Activated CD8-positive, alpha-beta memory T cell treated with anti-CD3 and anti-CD28 coated beads for 36 hours (primary cell): ENCODE results near the gene FCRL6. TPM values are rescaled to one million over a fixed set of nuclear protein-coding genes. Genes with fewer than 3 reads are reported as not detected.

Source experiments
- CTCF ChIA-PET: fragments of 350-600 bp; sonication (Branson Sonifier 250); formaldehyde crosslinking; loops from one replicate; lab custom pipeline; 2021; ENCODE audit warnings: antibody characterized with exemption; lab: Charles Lee
- POLR2A ChIA-PET: fragments of 350-600 bp; sonication (Branson Sonifier 250); formaldehyde crosslinking; loops from one replicate; lab custom pipeline; 2021; ENCODE audit warnings: antibody characterized with exemption; lab: Charles Lee
- total RNA-seq, 2 experiments: library from RNA; stranded (reverse); gene quantifications; one replicate each; pipeline ENCODE4 v1.2.3, GENCODE V29; 2021

The FCRL6 gene
- total RNA-seq, 2 experiments from 2014 or later = 0.21 to 0.40 TPM

- POLR2A ChIA-PET = no interaction called here
- CTCF ChIA-PET = interaction anchor here (3.3 kb wide), 1 partner anchor 61 kb away, joined by 10 read pairs; no protein-coding TSS in a partner anchor
Observed at GRCh38 chr1:159828581-159829272, 26.6 kb downstream of the FCRL6 start.

- CTCF ChIA-PET = interaction anchor here (3.3 kb wide), 1 partner anchor 60 kb away, joined by 10 read pairs; no protein-coding TSS in a partner anchor
- POLR2A ChIA-PET = no interaction called here
Observed at GRCh38 chr1:159829273-159829634, 27.1 kb downstream of the FCRL6 start.

- ChIA-PET CTCF (no interaction called here), POLR2A (no interaction called here)
Observed at GRCh38 chr1:159829822-159830465, 27.8 kb downstream of the FCRL6 start.

GRCh38 chr1:159830722-159831121, 28.6 kb downstream of the FCRL6 start:
- ChIA-PET CTCF (no interaction called here), POLR2A (no interaction called here)

GRCh38 chr1:159831412-159832141, 29.4 kb downstream of the FCRL6 start:
- POLR2A ChIA-PET = no interaction called here

GRCh38 chr1:159832309-159832708, 30.1 kb downstream of the FCRL6 start:
- CTCF ChIA-PET = no interaction called here
- POLR2A ChIA-PET = no interaction called here

More at GRCh38 chr1:159831412-159832141, 29.4 kb downstream of the FCRL6 start:
- CTCF ChIA-PET = no interaction called here

GRCh38 chr1:159835356-159835755, 33.2 kb downstream of the FCRL6 start:
- ChIA-PET POLR2A (no interaction called here), CTCF (no interaction called here)

GRCh38 chr1:159835862-159836525, 33.8 kb downstream of the FCRL6 start:
- ChIA-PET POLR2A (no interaction called here), CTCF (no interaction called here)

- ChIA-PET CTCF (no interaction called here), POLR2A (no interaction called here)
Observed at GRCh38 chr1:159838715-159839114, 36.6 kb downstream of the FCRL6 start.

GRCh38 chr1:159839116-159839849, 37.1 kb downstream of the FCRL6 start:
- ChIA-PET POLR2A (no interaction called here), CTCF (interaction anchor here (1.3 to 1.9 kb wide), 3 partner anchors 15 to 40 kb away, joined by 3 to 5 read pairs (median 4); no protein-coding TSS in a partner anchor)

GRCh38 chr1:159841749-159842148, 39.6 kb downstream of the FCRL6 start:
- ChIA-PET POLR2A (no interaction called here), CTCF (interaction anchor here (1.7 kb wide), 1 partner anchor 52 kb away, joined by 5 read pairs; no protein-coding TSS in a partner anchor)

- ChIA-PET CTCF (interaction anchor here (1.8 kb wide), 1 partner anchor 44 kb away, joined by 4 read pairs; no protein-coding TSS in a partner anchor), POLR2A (no interaction called here)
Observed at GRCh38 chr1:159843459-159843858, 41.3 kb downstream of the FCRL6 start.

GRCh38 chr1:159845751-159846629, 43.8 kb downstream of the FCRL6 start:
- CTCF ChIA-PET = interaction anchor here (1.7 kb wide), 1 partner anchor 162 kb away, joined by 3 read pairs; no protein-coding TSS in a partner anchor
- POLR2A ChIA-PET = no interaction called here

GRCh38 chr1:159847231-159847630, 45.1 kb downstream of the FCRL6 start:
- CTCF ChIA-PET = interaction anchor here (1.7 kb wide), 1 partner anchor 160 kb away, joined by 3 read pairs; no protein-coding TSS in a partner anchor
- POLR2A ChIA-PET = no interaction called here

- ChIA-PET POLR2A (no interaction called here), CTCF (no interaction called here)
Observed at GRCh38 chr1:159848326-159848725, 46.2 kb downstream of the FCRL6 start.

GRCh38 chr1:159849626-159850366, 47.6 kb downstream of the FCRL6 start:
- POLR2A ChIA-PET = no interaction called here

GRCh38 chr1:159851407-159851806, 49.2 kb downstream of the FCRL6 start:
- CTCF ChIA-PET = no interaction called here
- POLR2A ChIA-PET = interaction anchor here (0.6 kb wide), 1 partner anchor 34 kb away, joined by 4 read pairs; no protein-coding TSS in a partner anchor

More at GRCh38 chr1:159849626-159850366, 47.6 kb downstream of the FCRL6 start:
- CTCF ChIA-PET = interaction anchor here (1.1 kb wide), 1 partner anchor 11 kb away, joined by 3 read pairs; no protein-coding TSS in a partner anchor
